NCI-H526 treated with DMSO at 0.1 percent for 48 hours (cell line): ENCODE results near the gene JUP.
"Not testable (repeated sequence)": the region's sequence is repeated elsewhere in the genome, so short reads cannot be mapped to it uniquely, and the experiment has no call there.

Experiments used
- DNase-seq: peaks from one replicate; lab custom pipeline; 2025; lab: John Stamatoyannopoulos, UW

Gene JUP

GRCh38 chr17:41781404-41782110 lies 5.0 kb downstream of the JUP start:
- DNase-seq, result no peak

GRCh38 chr17:41779954-41780353 lies 6.6 kb downstream of the JUP start:
- no peak for DNase-seq

- peak; percentile 17 for DNase-seq
These were observed 8.8 kb downstream of the JUP start for GRCh38 chr17:41777574-41778188.

GRCh38 chr17:41777157-41777573 lies 9.3 kb downstream of the JUP start:
- DNase-seq, result no peak

GRCh38 chr17:41776262-41776900 lies 10.1 kb downstream of the JUP start:
- DNase-seq, result not testable (repeated sequence)

GRCh38 chr17:41775394-41776226 lies 10.9 kb downstream of the JUP start:
- DNase-seq, result no peak

- DNase-seq, result no peak
These were observed 12.7 kb downstream of the JUP start for GRCh38 chr17:41773731-41774193.

GRCh38 chr17:41773190-41773588 lies 13.3 kb downstream of the JUP start:
- DNase-seq, result no peak

- no peak for DNase-seq
These were observed 13.8 kb downstream of the JUP start for GRCh38 chr17:41772586-41773189.

GRCh38 chr17:41772218-41772585 lies 14.3 kb downstream of the JUP start:
- DNase-seq, result peak; percentile 36

GRCh38 chr17:41771389-41772206 lies 14.9 kb downstream of the JUP start:
- no peak for DNase-seq

- DNase-seq, result no peak
These were observed 16.5 kb downstream of the JUP start for GRCh38 chr17:41769985-41770384.

GRCh38 chr17:41769346-41769862 lies 17.1 kb downstream of the JUP start:
- no peak for DNase-seq

- no peak for DNase-seq
These were observed 17.7 kb downstream of the JUP start for GRCh38 chr17:41768682-41769288.

GRCh38 chr17:41767324-41768042 lies 19.0 kb downstream of the JUP start:
- no peak for DNase-seq

GRCh38 chr17:41766135-41766534 lies 20.4 kb downstream of the JUP start:
- no peak for DNase-seq

- DNase-seq, result no peak
These were observed 23.2 kb downstream of the JUP start for GRCh38 chr17:41763327-41763726.

GRCh38 chr17:41762841-41763240 lies 23.7 kb downstream of the JUP start:
- no peak for DNase-seq

- no peak for DNase-seq
These were observed 24.1 kb downstream of the JUP start for GRCh38 chr17:41762391-41762790.

GRCh38 chr17:41760878-41761277 lies 25.6 kb downstream of the JUP start:
- no peak for DNase-seq
